Colon (tissue), 2 donors: ENCODE measurements around the gene ALDOB.

Source experiments
- FAIRE-seq: peaks from 2 replicates; lab custom pipeline; 2012; peaks lifted over from hg19 to GRCh38; lab: Jason Lieb, UNC
- donor health status: control.
- donor health status: control.

The ALDOB gene

DNA sequence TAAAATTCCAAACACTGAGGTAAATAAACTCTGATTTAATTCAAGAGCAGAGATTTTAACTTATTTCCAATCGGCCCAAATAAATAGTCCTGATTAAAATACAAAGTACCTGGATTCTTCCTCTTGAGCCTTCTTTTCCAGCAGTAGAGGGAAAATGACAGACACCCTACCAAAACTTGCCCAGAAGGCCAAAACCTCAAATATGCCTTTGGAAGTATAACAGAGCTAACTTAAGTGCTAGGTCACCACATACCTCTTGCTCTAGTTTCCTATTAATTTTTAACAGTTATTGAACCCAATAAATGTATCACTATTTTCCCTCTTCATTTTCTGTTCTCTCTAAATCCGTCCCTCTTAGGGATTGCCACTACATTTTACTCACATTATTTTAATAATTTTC, 52.2 kb downstream of the ALDOB start:
- no peak for FAIRE-seq

GRCh38 chr9:101381833-101382342, 53.7 kb downstream of the ALDOB start:
- no peak for FAIRE-seq

- FAIRE-seq, result no peak
Measured at GRCh38 chr9:101381118-101381517, 54.5 kb downstream of the ALDOB start.

- FAIRE-seq, result no peak
Measured at GRCh38 chr9:101380295-101380694, 55.3 kb downstream of the ALDOB start.

- FAIRE-seq, result no peak
Measured at GRCh38 chr9:101376111-101376848, 59.3 kb downstream of the ALDOB start.

DNA sequence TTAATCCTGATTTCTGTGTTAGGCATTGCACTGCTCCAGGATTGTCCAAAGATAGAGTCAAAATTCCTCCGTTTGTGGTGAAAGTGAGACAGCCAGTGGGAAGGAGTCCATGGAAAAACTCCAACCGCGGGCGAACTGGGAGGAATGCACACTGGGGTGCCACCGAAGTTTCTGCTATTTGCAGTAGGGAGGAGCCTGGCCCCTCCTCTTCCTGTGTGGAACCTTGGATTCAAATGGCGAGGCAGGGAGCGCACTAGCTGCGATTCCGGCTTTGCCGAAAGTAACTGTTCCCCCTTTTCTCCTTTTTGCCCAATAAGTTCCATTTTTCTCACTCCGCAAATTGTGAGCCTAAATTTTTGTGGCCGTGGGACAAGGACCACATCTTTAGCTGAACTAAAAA, 60.0 kb downstream of the ALDOB start:
- no peak for FAIRE-seq

GRCh38 chr9:101372327-101373118, 63.1 kb downstream of the ALDOB start:
- FAIRE-seq, result no peak

DNA sequence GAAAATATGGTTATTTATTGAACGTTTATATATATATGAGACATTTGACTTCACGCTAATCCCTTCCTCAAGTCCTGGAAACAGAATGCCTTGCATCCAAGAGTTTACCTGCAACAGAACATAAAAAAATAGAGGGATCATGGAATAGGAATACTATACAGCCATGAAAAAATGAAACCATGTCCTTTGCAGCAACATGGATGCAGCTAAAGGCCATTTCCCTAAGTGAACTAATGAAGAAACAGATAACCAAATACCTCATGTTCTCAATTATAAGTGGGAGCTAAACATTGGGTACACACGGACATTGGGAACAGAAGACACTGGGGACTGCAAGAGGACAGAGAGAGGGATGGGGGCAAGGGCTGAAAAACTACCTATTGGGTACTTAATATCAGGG, 63.8 kb downstream of the ALDOB start:
- FAIRE-seq, result no peak
